Activated T-helper 17 cell treated with anti-CD3 and anti-CD28 coated beads, Interleukin-2, amount 50 U/mL, for 72 hours (primary cell): ENCODE data around the gene DOC2A. TPM values are rescaled to one million over a fixed set of nuclear protein-coding genes. Genes with fewer than 3 reads are reported as not detected.

Source experiments
- ATAC-seq: fragments of 150-1000 bp; cut with Tn5 transposase; replicated peaks from 2 replicates; pipeline ENCODE4 v1.10.0; 2021; ENCODE audit warnings: mild to moderate bottlenecking, moderate library complexity
- H3K27ac Mint-ChIP-seq: one replicate; pipeline ENCODE4 v1.8.0; 2022; ENCODE audit warnings: mixed read lengths
- H3K27me3 Mint-ChIP-seq: one replicate; pipeline ENCODE4 v1.8.0; 2022; ENCODE audit warnings: mixed read lengths
- H3K36me3 Mint-ChIP-seq: one replicate; pipeline ENCODE4 v1.8.0; 2022; ENCODE audit warnings: low read depth, mild to moderate bottlenecking, mixed read lengths
- H3K4me1 Mint-ChIP-seq: one replicate; pipeline ENCODE4 v1.8.0; 2022; ENCODE audit warnings: mixed read lengths
- H3K4me3 Mint-ChIP-seq: one replicate; pipeline ENCODE4 v1.8.0; 2022; ENCODE audit warnings: mild to moderate bottlenecking, mixed read lengths
- H3K9me3 Mint-ChIP-seq: one replicate; pipeline ENCODE4 v1.8.0; 2022; ENCODE audit warnings: mixed read lengths
- total RNA-seq, 2 donors: library from RNA; stranded (reverse); gene quantifications; one replicate each; pipeline ENCODE4 v1.2.3, GENCODE V29; 2022

The DOC2A gene
- total RNA-seq, 2 donors from 2014 or later, result 0.19 to 1.0 TPM

DNA sequence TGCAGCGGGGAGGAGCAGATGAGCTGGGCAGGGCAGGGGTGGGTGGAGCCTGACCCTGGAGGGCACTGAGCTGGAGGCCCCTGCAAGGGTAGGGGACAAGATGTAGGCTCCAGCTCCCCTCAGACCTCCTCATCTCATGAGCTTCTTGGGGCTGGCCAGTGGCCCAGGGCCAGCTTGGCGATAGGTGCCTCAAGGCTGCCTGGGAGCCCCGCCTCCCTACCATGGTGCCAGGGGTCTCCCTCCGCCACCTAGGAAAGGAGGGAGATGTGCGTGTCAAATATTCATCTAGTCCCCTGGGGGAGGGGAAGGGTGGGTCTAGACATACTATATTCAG, 19.3 kb downstream of the DOC2A start:
- Mint-ChIP-seq H3K27me3 (no peaks in the 10 kb centered on the region), H3K9me3 (no peaks in the 10 kb centered on the region), H3K27ac (no peak overlapping the region), H3K36me3 (peaks cover 74% of the 10 kb centered on the region), H3K4me3 (no peak overlapping the region), H3K4me1 (peaks cover 10% of the 10 kb centered on the region)
- ATAC-seq, result no peak

DNA sequence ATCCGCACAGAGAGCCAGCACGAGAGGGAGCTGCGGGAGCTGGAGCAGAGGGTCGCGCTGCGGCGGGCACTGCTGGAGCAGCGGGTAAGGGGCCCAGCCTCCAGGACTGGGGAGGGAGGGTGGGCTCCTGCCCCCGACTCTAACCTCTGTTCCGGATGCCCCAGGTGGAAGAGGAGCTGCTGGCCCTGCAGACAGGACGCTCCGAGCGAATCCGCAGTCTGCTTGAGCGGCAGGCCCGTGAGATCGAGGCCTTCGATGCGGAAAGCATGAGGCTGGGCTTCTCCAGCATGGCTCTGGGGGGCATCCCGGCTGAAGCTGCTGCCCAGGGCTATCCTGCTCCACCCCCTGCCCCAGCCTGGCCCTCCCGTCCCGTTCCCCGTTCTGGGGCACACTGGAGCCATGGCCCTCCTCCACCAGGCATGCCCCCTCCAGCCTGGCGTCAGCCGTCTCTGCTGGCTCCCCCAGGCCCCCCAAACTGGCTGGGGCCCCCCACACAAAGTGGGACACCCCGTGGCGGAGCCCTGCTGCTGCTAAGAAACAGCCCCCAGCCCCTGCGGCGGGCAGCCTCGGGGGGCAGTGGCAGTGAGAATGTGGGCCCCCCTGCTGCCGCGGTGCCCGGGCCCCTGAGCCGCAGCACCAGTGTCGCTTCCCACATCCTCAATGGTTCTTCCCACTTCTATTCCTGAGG, 19.8 kb downstream of the DOC2A start:
- Mint-ChIP-seq H3K4me1 (peaks cover 10% of the 10 kb centered on the region), H3K4me3 (no peak overlapping the region), H3K36me3 (peaks cover 74% of the 10 kb centered on the region), H3K9me3 (no peaks in the 10 kb centered on the region), H3K27ac (no peak overlapping the region), H3K27me3 (no peaks in the 10 kb centered on the region)
- no peak for ATAC-seq

DNA sequence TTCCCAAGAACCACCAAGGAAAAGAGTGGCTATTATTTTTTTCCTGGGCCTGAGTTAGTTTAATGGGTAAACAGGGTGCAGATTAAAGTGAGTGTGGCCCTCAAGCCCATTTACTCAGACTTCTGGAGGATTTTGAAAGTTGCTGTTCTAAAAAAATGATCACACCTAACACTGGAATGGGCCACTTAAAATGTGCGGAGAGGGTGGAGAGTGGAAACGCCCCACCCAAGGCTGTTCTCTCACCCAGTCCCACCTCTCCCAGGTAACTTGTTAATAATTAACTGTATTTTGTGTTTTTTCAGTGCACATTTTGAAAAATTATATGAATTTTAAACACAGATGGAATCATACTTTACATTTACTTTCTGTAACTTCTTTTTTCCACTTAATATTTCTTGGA, 20.8 kb downstream of the DOC2A start:
- Mint-ChIP-seq H3K27me3 (no peaks in the 10 kb centered on the region), H3K4me3 (no peak overlapping the region), H3K36me3 (peaks cover 74% of the 10 kb centered on the region), H3K4me1 (peaks cover 10% of the 10 kb centered on the region), H3K27ac (no peak overlapping the region), H3K9me3 (no peaks in the 10 kb centered on the region)
- ATAC-seq, result no peak

- Mint-ChIP-seq H3K9me3 (no peaks in the 10 kb centered on the region), H3K27ac (no peak overlapping the region)
- ATAC-seq, result no peak
These were observed 21.5 kb downstream of the DOC2A start for GRCh38 chr16:29989111-29989858.

GRCh38 chr16:29988346-29989075, 22.3 kb downstream of the DOC2A start:
- no peak for ATAC-seq
- H3K9me3 Mint-ChIP-seq, result no peaks in the 10 kb centered on the region
- H3K4me3 Mint-ChIP-seq, result no peak overlapping the region
- H3K27ac Mint-ChIP-seq, result no peak overlapping the region
- no peaks in the 10 kb centered on the region for H3K4me1 Mint-ChIP-seq
- no peaks in the 10 kb centered on the region for H3K27me3 Mint-ChIP-seq
- peaks cover 77% of the 10 kb centered on the region for H3K36me3 Mint-ChIP-seq

More at GRCh38 chr16:29989111-29989858, 21.5 kb downstream of the DOC2A start:
- Mint-ChIP-seq H3K36me3 (peaks cover 77% of the 10 kb centered on the region), H3K4me3 (no peak overlapping the region), H3K27me3 (no peaks in the 10 kb centered on the region), H3K4me1 (peaks cover 6% of the 10 kb centered on the region)

GRCh38 chr16:29987371-29988085, 23.3 kb downstream of the DOC2A start:
- Mint-ChIP-seq H3K9me3 (no peaks in the 10 kb centered on the region), H3K27me3 (no peaks in the 10 kb centered on the region), H3K36me3 (peaks cover 80% of the 10 kb centered on the region), H3K4me3 (no peak overlapping the region), H3K4me1 (no peaks in the 10 kb centered on the region), H3K27ac (no peak overlapping the region)
- no peak for ATAC-seq

DNA sequence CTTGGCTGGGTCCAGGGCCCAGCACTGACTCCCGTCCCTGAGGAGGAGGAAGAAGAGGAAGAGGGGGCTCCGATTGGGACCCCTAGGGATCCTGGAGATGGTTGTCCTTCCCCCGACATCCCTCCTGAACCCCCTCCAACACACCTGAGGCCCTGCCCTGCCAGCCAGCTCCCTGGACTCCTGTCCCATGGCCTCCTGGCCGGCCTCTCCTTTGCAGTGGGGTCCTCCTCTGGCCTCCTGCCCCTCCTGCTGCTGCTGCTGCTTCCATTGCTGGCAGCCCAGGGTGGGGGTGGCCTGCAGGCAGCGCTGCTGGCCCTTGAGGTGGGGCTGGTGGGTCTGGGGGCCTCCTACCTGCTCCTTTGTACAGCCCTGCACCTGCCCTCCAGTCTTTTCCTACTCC, 23.9 kb downstream of the DOC2A start:
- Mint-ChIP-seq H3K36me3 (peaks cover 81% of the 10 kb centered on the region), H3K27me3 (no peaks in the 10 kb centered on the region), H3K4me1 (no peaks in the 10 kb centered on the region), H3K27ac (no peak overlapping the region), H3K9me3 (no peaks in the 10 kb centered on the region), H3K4me3 (no peak overlapping the region)
- ATAC-seq, result no peak

GRCh38 chr16:29986231-29986630, 24.6 kb downstream of the DOC2A start:
- Mint-ChIP-seq H3K4me1 (no peaks in the 10 kb centered on the region), H3K27ac (no peak overlapping the region), H3K4me3 (no peak overlapping the region), H3K36me3 (peaks cover 85% of the 10 kb centered on the region), H3K9me3 (no peaks in the 10 kb centered on the region), H3K27me3 (no peaks in the 10 kb centered on the region)
- no peak for ATAC-seq

GRCh38 chr16:29985271-29985811, 25.5 kb downstream of the DOC2A start:
- Mint-ChIP-seq H3K36me3 (peaks cover 90% of the 10 kb centered on the region), H3K4me3 (no peak overlapping the region), H3K9me3 (no peaks in the 10 kb centered on the region), H3K27ac (no peak overlapping the region), H3K4me1 (no peaks in the 10 kb centered on the region), H3K27me3 (no peaks in the 10 kb centered on the region)
- no peak for ATAC-seq

DNA sequence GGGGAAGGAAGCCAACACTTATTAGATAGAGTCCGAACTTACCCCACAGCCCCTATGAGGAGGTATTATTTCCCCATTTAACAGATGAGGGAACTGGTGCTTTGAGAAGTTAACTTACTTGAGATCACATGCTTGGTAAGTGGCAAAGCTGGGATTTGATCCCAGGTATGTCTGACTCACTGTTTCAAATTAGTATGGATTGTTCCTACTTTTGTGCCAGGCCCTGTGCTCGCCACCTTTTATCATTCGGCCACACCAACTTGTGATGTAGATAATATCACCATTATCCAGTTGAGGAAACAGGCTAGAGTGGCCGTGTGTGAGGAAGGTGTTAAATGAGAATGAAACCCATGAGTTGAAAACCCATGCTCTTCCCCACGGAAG, 26.1 kb downstream of the DOC2A start:
- Mint-ChIP-seq H3K36me3 (peaks cover 90% of the 10 kb centered on the region), H3K27ac (no peak overlapping the region), H3K4me3 (no peak overlapping the region), H3K9me3 (no peaks in the 10 kb centered on the region), H3K27me3 (no peaks in the 10 kb centered on the region), H3K4me1 (no peaks in the 10 kb centered on the region)
- no peak for ATAC-seq

DNA sequence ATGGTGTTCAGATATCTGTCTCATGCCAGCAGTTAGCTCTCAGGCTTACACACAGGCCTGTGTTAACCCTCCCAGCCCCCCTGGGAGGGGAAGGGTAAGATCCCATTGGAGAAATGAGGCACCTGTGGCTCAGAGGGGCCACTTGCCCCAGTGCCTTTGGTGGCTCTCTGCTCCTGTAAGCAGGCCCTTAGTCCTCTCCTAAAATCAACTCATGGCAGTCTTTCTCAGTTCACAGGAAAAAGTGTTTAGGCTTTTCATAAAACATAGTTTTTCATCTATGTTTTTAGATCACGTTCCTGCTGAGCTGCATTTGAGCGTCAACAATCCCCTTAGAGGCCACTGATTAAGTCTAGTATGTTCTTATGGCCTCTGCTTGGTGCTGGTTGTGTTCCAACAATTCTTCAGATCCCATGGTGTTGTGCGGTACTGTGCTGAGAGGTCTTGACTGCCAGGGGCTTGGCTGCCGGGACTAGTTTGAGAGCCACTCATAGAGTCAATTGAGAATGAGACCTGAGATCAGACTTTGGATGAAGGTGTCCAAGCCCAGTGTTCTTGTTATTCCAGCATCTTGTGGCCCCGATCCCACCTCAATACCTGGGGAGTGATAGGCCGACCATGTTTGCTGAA, 26.6 kb downstream of the DOC2A start:
- H3K4me1 Mint-ChIP-seq, result no peaks in the 10 kb centered on the region
- H3K9me3 Mint-ChIP-seq, result no peaks in the 10 kb centered on the region
- no peaks in the 10 kb centered on the region for H3K27me3 Mint-ChIP-seq
- ATAC-seq, result no peak
- peaks cover 90% of the 10 kb centered on the region for H3K36me3 Mint-ChIP-seq
- H3K4me3 Mint-ChIP-seq, result no peak overlapping the region
- no peak overlapping the region for H3K27ac Mint-ChIP-seq

DNA sequence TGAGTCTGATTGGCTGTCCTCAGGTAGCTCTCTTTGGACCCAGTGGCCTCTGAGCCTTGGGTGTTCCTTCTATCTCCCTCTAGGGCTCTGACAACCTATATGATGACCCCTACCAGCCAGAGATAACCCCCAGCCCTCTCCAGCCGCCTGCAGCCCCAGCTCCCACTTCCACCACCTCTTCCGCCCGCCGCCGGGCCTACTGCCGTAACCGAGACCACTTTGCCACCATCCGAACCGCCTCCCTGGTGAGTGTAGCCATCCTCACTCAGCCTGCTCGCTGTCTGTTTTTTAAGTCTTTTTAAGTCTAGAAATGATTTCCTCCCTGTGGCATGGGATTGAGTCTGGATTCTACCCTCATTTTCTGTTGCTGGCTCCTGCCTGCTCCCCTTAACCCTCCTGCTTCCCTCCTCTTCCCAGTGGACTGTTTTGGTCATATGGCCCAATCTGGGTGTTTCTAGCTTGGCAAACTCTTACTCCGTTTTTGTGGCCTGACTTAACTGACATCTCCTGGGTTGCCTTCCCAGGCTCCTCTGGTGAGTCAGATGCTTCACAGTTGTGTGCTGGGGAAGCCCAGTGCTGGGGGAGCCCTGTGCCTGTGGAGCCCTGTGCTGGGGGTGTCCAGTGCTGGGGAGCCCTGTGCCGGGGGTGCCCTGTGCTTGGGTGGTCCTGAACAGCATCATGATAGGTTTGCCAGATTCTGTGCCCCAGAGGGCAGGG, 27.2 kb downstream of the DOC2A start:
- Mint-ChIP-seq H3K4me1 (no peaks in the 10 kb centered on the region), H3K9me3 (no peaks in the 10 kb centered on the region), H3K27me3 (no peaks in the 10 kb centered on the region), H3K4me3 (no peak overlapping the region), H3K36me3 (peaks cover 90% of the 10 kb centered on the region), H3K27ac (no peak overlapping the region)
- no peak for ATAC-seq

DNA sequence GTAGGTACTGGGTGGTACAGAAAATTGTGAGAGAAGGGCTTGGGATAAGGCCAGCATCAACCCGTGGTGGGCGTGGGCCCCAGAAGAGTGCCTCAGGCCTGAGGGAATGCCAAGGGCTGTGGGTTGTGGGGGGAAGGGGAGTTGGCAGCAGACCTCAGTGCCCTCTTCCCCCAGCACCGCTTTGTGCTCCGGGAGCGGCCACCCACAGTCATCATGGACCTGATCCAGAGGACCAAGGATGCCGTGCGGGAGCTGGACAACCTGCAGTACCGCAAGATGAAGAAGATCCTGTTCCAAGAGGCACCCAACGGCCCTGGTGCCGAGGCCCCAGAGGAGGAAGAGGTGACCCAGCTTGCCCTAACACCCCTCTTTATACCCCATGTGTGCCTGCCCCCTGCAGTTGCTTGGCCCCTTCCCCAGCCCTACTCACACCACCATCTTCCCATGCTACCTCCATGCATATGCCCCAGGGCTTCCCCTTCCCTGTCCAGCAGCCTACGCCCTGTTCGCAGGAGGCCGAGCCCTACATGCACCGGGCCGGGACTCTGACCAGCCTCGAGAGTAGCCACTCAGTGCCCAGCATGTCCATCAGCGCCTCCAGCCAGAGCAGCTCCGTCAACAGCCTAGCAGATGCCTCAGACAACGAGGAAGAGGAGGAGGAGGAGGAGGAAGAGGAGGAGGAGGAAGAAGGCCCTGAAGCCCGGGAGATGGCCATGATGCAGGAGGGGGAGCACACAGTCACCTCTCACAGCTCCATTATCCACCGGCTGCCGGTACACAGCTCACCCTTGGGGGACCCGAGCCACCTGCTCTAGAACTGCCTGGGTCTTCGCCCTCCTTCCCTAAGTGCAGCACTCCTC, 28.0 kb downstream of the DOC2A start:
- Mint-ChIP-seq H3K4me3 (no peak overlapping the region), H3K27ac (peak overlapping the region; percentile 46), H3K4me1 (no peaks in the 10 kb centered on the region), H3K36me3 (peaks cover 90% of the 10 kb centered on the region), H3K9me3 (no peaks in the 10 kb centered on the region), H3K27me3 (no peaks in the 10 kb centered on the region)
- ATAC-seq, result no peak
